Esophagus muscularis mucosa (tissue), 4 donors: Measurements from ENCODE around the gene GSG1L. TPM values are rescaled to one million over a fixed set of nuclear protein-coding genes. Genes with fewer than 3 reads are reported as not detected.

Source experiments
- DNase-seq: peaks from one replicate; pipeline ENCODE4 v3.0.0-alpha.2; 2017; ENCODE audit errors: extremely low spot score
- H3K27ac ChIP-seq, 4 donors: fragments of 200-600 bp; sonication (generic); replicated peaks in 1 of 4; 1 replicate in 3 of 4; 2 replicates in 1 of 4; pipeline ENCODE4 v1.5.1; 2016 to 2019; ENCODE audit warnings: mild to moderate bottlenecking in 1 of 4
- H3K27me3 ChIP-seq, 4 donors: fragments of 200-600 bp; sonication (generic); one replicate each; pipeline versions ENCODE4 v1.5.1 to v1.6.0; 2016 to 2019
- H3K36me3 ChIP-seq, 4 donors: fragments of 200-600 bp; sonication (generic); one replicate each; pipeline ENCODE4 v1.5.1; 2016 to 2019
- H3K4me1 ChIP-seq, 4 donors: fragments of 200-600 bp; sonication (generic); one replicate each; pipeline ENCODE4 v1.5.1; 2016 to 2019
- H3K4me3 ChIP-seq, 4 donors: fragments of 200-600 bp; sonication (generic); 1 replicate in 2 of 4; 2 replicates in 2 of 4; pipeline ENCODE4 v1.5.1; 2016 to 2019; ENCODE audit warnings: mild to moderate bottlenecking in 4 of 4, moderate library complexity in 1 of 4
- H3K9me3 ChIP-seq, 4 donors: fragments of 200-600 bp; sonication (generic); 1 replicate in 3 of 4; 2 replicates in 1 of 4; pipeline ENCODE4 v1.5.1; 2016 to 2019
- EP300 ChIP-seq: sonication (generic); formaldehyde crosslinking; IDR thresholded peaks from one replicate; pipeline ENCODE4 v1.6.1; 2017; ENCODE audit warnings: antibody characterized with exemption
- POLR2A ChIP-seq: fragments of 450-650 bp; IDR thresholded peaks from one replicate; pipeline ENCODE4 v1.6.1; 2017; ENCODE audit warnings: antibody characterized with exemption, moderate library complexity, mild to moderate bottlenecking, low read depth
- POLR2AphosphoS5 ChIP-seq, 2 donors: sonication (generic); formaldehyde crosslinking; IDR thresholded peaks; one replicate each; pipeline ENCODE4 v1.6.1; 2017; ENCODE audit warnings: antibody characterized with exemption in 2 of 2
- WGBS: methylation state at CpG from one replicate; pipeline ENCODE4 v1.1.5; 2018; 5-methylcytosine and 5-hydroxymethylcytosine counted together
- intact Hi-C: fragments of 100-400 bp; cut with DNase I; formaldehyde crosslinking; loops from one replicate; pipeline ENCODE4 v1.15.1; 2023
- total RNA-seq, 4 donors: library from RNA; depleted of rRNA; stranded (reverse); fragments of >200 nt; gene quantifications; one replicate each; pipeline versions ENCODE4 v1.1.0 to v1.2.1, GENCODE V29; 2016
- TF ChIP-seq, protein P1 (sequence below), 3 experiments: fragments of 200-600 bp in 2 of 3; fragments of 450-650 bp in 1 of 3; sonication (generic) in 2 of 3; IDR thresholded peaks; one replicate each; pipeline ENCODE4 v1.5.1; 2017 to 2019; ENCODE audit warnings: antibody characterized with exemption in 3 of 3, mild to moderate bottlenecking in 2 of 3, moderate library complexity in 1 of 3

The GSG1L gene
- total RNA-seq, 4 donors from 2014 or later, result 0.19 to 0.83 TPM; not detected in 2

DNA sequence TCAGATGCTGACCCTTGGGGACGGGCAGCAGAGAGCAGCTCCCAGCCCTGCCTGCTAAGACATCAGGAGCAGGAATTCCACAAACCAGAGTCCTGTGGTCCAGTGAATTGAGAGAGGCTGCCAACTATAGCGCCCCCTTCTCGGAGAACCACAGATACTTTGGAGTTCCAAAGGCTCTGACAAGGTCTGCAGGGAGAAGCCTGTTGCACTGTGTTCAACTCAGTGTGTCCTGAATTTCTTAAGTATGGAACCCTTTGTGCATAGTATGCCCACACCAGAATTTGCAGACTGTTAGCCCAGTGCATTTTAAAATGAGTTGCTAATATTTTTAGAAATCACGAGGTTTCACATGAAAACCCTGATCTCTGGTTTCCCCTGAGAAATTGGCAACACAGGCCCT is 290.2 kb downstream of the GSG1L start:
- no peak for TF ChIP-seq EP300
- no peak for TF ChIP-seq POLR2AphosphoS5 (IDR thresholded peaks at IDR 0.05)
- TF ChIP-seq, protein P1, sequence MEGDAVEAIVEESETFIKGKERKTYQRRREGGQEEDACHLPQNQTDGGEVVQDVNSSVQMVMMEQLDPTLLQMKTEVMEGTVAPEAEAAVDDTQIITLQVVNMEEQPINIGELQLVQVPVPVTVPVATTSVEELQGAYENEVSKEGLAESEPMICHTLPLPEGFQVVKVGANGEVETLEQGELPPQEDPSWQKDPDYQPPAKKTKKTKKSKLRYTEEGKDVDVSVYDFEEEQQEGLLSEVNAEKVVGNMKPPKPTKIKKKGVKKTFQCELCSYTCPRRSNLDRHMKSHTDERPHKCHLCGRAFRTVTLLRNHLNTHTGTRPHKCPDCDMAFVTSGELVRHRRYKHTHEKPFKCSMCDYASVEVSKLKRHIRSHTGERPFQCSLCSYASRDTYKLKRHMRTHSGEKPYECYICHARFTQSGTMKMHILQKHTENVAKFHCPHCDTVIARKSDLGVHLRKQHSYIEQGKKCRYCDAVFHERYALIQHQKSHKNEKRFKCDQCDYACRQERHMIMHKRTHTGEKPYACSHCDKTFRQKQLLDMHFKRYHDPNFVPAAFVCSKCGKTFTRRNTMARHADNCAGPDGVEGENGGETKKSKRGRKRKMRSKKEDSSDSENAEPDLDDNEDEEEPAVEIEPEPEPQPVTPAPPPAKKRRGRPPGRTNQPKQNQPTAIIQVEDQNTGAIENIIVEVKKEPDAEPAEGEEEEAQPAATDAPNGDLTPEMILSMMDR (IDR thresholded peaks at IDR 0.05), result no peak
- no peak for TF ChIP-seq POLR2A
- H3K27ac ChIP-seq, result no peak overlapping the region
- DNase-seq, result no peak
- H3K36me3 ChIP-seq, result peaks cover 13 to 92% (median 64%) of the 10 kb centered on the region in 4 donors
- H3K27me3 ChIP-seq, result no peaks in the 10 kb centered on the region
- intact Hi-C loops, result loop anchor here (5.0 kb wide), 1 partner anchor 299 kb away; no protein-coding TSS in a partner anchor
- no peaks in the 10 kb centered on the region for H3K9me3 ChIP-seq
- no peak overlapping the region for H3K4me3 ChIP-seq
- H3K4me1 ChIP-seq, result no peaks in the 10 kb centered on the region
- 98% methylated on average over 4 of the region's 4 CpGs for WGBS

DNA sequence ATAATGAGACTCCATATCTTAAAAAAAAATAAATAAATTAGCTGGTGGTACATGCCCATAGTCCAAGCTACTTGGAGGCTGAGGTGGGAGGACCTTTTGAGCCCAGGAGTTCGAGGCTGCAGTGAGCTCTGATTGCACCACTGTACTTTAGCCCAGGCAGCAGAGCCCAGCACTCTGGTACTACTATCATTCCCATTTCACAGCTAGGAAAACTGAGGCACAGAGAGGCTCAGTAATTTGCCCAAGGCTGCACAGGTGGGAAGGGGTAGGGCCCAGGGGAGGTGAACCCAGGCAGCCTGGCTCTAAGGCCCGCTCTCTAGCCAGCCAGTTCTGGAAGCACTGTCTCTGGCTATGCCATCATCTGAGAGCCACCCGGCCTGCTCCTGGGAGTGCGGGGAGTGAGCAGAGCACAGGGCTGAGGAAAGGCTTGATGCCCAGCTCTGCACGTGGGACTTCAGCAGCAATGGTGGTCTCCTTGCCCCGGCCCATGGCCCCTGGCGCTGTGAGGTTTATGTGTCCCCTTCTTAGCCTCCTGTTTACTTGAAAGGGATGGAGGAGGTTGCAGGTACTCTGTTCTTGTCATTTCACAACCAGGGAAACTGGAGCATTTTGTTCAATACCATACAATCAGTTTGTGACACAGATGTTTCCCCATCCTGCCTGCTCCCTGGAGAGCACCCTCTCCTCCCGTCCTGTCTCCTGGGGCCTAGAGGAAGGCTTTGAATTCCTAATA is 291.3 kb downstream of the GSG1L start:
- Histone ChIP-seq H3K36me3 (peaks cover 13 to 92% (median 70%) of the 10 kb centered on the region in 4 donors), H3K4me1 (no peaks in the 10 kb centered on the region), H3K9me3 (no peaks in the 10 kb centered on the region), H3K27me3 (no peaks in the 10 kb centered on the region), H3K27ac (no peak overlapping the region), H3K4me3 (no peak overlapping the region)
- no peak for DNase-seq
- WGBS, result 89% methylated on average over 8 of the region's 8 CpGs
- TF ChIP-seq POLR2AphosphoS5 (IDR thresholded peaks at IDR 0.05) (no peak), EP300 (no peak), POLR2A (no peak)
- TF ChIP-seq, protein P1 (IDR thresholded peaks at IDR 0.05), result no peak
- intact Hi-C loops, result loop anchor here (5.0 kb wide), 1 partner anchor 300 kb away; no protein-coding TSS in a partner anchor

DNA sequence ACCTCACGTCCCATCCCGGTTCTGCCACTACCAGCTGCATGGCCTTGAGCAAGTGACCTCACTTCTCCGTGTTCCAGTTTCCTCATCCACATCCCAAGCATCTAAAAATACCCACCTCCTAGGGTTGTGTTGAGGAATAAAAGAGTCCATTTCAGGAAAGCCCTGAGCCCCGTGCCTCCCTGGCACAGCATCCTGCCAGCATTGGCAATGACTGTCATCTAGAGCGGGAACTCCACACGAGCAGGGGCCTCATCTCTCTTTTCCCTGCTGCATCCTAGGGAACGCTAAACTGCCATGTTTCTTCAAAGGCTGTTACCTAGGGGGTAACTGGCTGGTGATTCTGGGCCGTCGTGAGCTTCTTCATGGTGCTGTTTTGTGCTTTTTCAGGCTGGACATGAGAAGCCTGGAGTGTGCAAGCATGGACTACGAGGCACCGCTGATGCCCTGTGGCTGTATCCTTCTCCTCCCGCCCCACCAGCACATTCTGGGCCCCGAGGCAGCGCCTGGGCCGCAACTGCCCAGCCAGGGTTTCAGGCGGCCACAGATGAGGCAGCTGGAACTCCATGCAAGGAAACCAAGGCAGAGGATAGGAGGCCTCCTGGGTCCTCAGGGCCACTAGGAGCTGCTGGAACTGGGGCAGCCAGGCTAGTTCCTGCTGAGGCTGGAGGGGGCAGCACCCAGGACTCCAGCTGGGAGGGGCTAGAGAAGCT is 292.2 kb downstream of the GSG1L start:
- Histone ChIP-seq H3K27ac (no peak overlapping the region), H3K36me3 (peaks cover 19 to 93% (median 75%) of the 10 kb centered on the region in 4 donors), H3K4me3 (no peak overlapping the region), H3K4me1 (no peaks in the 10 kb centered on the region), H3K9me3 (no peaks in the 10 kb centered on the region), H3K27me3 (no peaks in the 10 kb centered on the region)
- intact Hi-C loops, result loop anchor here (5.0 kb wide), 1 partner anchor 301 kb away; no protein-coding TSS in a partner anchor
- TF ChIP-seq, protein P1 (IDR thresholded peaks at IDR 0.05), result no peak
- TF ChIP-seq EP300, result no peak
- no peak for TF ChIP-seq POLR2AphosphoS5 (IDR thresholded peaks at IDR 0.05)
- no peak for TF ChIP-seq POLR2A
- no peak for DNase-seq
- WGBS, result 91% methylated on average over 15 of the region's 16 CpGs

DNA sequence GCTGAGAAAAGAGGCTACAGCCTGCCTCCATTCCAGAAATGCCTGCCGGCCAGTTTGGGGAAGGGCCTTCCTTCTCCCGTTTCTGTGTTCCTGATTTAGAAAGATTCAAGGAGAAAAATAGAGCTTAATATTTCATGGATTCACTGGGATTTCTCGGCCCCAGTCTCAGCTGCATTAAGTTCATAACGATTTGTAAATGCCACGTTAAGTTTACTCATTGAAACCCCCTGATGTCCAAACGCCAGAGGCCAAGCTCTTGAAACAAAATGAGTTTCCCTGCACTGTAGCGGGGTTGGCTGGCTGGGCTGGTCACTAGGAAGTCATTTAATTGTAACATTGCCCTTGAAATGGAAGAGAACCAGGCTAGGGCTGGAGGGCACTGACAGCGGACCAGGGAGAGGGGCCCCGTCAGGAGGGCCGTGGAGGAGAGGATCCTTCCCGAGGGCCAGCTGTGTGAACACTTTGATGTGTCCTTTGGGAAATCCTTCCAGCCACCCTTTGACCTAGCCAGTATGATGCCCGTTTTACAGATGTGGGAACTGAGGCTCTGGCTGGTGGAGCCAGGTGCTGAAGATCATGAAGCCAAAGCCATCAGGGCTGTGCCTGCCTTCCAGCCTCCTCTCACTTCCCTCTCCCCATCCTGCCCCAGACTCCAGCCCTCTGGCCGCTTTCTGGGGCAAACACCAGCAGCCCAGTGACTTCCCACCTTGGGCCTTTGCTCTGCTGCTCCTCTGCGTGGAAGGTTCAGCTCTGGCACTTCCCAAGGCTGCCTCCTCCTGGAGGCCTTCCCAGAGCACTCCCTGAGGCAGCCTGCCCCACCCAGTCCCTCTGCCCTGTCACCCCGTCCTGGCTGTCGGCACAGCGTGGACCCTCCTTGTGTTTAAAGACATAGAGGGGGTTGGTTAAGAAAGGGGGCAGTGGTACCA is 293.0 kb downstream of the GSG1L start:
- 86% methylated on average over 15 of the region's 17 CpGs for WGBS
- intact Hi-C loops, result loop anchor here (5.0 kb wide), 1 partner anchor 302 kb away; no protein-coding TSS in a partner anchor
- DNase-seq, result no peak
- Histone ChIP-seq H3K27me3 (no peaks in the 10 kb centered on the region), H3K9me3 (no peaks in the 10 kb centered on the region), H3K27ac (no peak overlapping the region), H3K36me3 (peaks cover 19 to 94% (median 79%) of the 10 kb centered on the region in 4 donors), H3K4me1 (no peaks in the 10 kb centered on the region), H3K4me3 (no peak overlapping the region)
- no peak for TF ChIP-seq POLR2AphosphoS5 (IDR thresholded peaks at IDR 0.05)
- TF ChIP-seq, protein P1 (IDR thresholded peaks at IDR 0.05), result no peak
- TF ChIP-seq POLR2A, result no peak
- TF ChIP-seq EP300, result no peak
